HT-29 (cell line): Measurements from ENCODE around the gene NISCH. TPM values are rescaled to one million over a fixed set of nuclear protein-coding genes. Genes with fewer than 3 reads are reported as not detected.

Experiments
- DNase-seq: peaks from one replicate; pipeline ENCODE4 v3.0.0-alpha.2; 2015; ENCODE audit warnings: low spot score
- total RNA-seq: library from RNA; depleted of rRNA; stranded (reverse); fragments of >200 nt; shearing (Covaris generic); gene quantifications from 2 replicates; pipeline ENCODE4 v1.2.3, GENCODE V29; 2014; rRNA removed

The NISCH gene
- 43.8 and 47.7 TPM in 2 replicates for total RNA-seq

- peak; percentile 58 for DNase-seq
Measured at GRCh38 chr3:52455283-52456168, at the start of gene NISCH. Gene NISCH, plus strand, starts transcription at chr3:52455604. Its CDS starts 38 bp downstream, at chr3:52455642.

DNA sequence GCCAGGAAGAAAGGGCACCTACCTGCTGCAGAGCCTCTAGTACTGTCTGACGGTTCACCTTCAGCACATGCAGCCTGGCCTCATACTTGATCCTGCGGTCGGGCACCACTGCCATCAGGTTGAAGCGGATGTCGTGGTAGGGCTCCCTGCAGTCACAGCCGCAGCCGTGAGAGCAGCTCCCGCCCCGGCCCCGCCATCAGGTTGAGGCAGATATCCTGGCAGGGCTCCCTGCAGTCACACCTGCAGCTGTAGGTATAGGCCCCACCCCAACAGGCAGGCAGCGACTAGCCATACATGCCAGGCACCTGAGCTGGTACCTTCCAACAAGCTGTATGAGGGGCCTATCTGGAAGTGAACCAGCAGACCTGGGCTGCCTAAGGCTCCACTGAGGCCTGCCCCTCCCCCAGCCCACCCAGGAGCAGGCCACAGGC lies 49.2 kb upstream of the NISCH start:
- no peak for DNase-seq

DNA sequence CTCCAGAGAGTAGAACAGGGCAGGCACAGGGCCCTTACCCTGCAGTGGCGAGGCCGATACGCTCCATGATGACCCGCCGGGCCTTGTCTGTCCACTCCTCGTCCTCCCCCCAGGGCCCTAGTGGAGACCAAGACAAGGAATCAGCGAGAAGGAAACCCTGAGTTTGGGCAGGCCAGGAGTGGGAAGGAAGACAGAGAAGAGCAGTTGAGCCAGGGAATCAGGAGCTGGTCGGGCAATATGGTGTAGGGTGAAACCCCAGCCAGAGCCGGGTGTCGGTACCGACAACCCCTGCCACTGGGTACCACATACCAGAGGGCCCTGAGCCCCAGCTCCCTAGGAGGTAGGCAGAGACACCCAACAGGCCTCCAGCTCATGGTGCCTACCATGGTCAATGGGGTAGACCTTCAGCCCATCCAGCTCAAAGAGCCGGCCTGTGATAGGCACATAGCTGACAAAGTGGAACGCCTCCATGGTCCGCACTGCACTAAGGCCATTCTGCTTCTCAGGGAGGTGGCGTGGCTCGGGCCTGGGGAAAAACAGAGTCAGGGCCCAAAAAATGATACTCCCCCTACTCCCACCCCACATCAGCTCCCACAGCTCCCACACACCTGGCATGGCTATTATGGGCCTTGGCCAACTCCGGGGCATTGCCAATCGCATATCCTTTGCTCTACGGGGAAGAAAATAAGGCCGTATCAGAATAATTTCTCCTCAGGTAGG lies 48.5 kb upstream of the NISCH start:
- no peak for DNase-seq

DNA sequence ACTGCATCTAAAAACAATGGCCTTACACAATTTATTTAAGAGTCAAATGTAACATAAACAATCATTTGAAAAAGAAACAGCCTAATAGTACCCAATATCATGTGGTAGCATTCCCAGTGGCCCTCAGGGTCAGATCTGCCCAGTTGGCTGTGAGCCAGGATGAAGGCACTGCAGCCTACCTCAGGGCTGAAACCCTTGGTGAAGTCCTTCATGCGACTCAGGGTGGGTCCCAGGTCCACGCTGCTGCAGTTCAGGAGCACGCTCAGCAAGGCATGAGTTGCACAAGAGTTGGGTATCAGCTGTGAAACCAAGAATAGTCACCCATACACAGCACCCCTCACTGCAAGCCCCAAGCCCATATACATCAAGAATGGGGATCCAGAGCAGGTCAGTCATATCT lies 47.6 kb upstream of the NISCH start:
- no peak for DNase-seq

DNA sequence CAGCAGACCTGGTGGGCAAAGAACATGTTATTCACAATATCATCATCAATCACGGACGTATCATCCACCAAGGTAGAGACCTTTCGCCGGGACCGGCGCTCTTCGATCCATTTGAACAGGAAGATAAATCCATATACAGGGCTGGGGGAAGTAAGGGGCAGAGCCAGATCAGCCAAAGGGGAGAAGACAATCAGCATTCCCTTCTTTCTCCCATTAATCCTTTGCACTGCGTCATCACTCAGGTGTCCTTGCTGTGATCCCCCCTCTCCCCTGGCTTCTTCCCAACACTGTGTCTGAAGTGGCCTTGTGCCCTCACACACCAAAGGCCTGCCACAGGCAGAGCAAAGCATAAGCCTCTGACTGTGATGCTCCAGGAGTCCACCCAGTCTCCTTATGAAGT lies 46.9 kb upstream of the NISCH start:
- DNase-seq, result no peak

GRCh38 chr3:52415800-52416199 lies 39.6 kb upstream of the NISCH start:
- DNase-seq, result no peak

GRCh38 chr3:52420388-52420787 lies 35.0 kb upstream of the NISCH start:
- DNase-seq, result no peak

DNA sequence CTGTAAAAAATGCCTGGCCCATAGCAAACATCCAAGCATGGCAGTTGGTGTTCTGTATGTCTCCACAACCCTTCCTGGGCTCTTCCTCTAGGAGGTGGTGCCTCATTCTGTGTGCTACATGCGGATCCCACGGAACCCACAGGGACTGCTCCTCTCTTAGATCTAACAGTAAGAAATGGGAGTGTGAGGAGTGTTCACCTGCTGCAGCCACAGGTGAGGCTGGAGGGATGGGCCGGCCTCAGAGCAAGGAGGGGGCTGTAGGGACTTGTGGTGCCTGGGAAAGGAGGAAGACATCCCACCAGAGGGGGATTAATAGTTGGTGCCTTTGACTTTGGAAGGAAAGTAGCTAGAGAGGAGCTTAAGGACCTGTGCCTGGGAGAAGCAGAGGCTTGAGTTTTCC lies 32.7 kb upstream of the NISCH start:
- DNase-seq, result no peak

DNA sequence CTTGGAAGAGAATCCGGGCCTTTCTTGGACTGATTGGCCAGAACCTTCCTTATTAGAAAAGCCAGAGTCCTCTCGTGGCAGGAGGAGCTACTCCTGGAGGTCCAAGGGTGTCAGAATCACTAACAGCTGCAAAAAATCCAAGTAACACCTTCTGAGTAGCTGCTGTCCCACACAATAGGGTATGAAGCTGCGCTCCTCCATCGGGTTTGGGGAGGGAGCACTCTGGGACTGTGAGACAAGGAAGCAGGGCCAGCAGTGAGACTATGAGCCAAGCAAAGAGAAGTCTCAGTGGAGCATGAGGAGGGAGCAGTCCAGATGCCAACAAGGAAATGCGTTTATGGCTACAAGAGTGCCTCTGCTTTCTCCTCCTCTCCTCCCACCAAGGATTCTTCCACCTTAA lies 32.2 kb upstream of the NISCH start:
- DNase-seq, result no peak

- peak; percentile 44 for DNase-seq
Measured at GRCh38 chr3:52428151-52429005, 27.0 kb upstream of the NISCH start.

DNA sequence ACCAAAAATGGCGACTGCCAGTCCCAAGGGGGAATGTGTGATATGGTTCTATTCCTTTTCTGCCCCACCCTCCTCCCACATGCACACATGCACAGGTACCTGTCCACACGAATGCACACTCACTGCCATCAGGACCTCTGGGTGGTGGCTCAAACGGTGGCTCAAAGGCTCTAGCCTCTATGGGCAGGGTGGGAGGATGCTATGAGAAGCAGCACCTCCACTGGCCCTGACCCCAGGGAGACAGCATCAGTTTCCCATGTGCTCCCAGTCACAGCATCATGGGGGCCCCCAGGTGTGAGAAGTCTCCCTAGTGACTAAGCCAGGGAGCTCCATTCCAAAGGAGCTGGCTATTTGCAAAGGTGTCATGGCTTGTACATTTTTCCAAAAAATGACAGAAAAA lies 26.4 kb upstream of the NISCH start:
- DNase-seq, result no peak

DNA sequence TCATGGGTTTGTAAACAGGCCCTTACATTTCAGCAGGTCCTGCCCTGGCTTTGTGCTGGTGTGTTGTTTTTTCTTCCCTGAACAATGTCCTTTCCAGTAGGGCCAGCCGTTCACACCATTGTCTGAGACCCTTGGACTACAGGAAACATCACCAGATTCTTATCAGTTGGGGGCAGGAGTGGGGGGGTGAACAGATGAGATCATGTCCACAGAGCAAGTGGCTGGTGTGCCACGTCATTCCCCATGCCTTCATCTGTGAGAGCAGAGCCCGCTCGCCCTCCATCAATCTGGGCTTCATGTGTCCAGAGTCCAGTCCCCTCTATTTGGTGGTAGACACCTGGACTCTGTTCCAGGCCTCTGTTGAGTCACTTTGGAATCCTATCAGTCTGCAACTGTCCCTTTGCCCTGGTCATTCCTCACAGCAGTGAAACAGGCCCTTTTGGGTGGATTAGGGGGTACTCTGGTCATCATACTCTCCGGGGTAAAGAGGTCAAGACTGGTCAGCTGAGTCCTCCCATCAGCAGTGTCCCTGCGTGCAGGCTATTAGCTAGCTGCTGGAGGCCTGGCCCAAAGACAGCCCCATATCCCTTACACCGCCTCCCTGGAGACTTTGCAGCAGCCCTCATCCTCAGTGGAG lies 25.5 kb upstream of the NISCH start:
- DNase-seq, result no peak

DNA sequence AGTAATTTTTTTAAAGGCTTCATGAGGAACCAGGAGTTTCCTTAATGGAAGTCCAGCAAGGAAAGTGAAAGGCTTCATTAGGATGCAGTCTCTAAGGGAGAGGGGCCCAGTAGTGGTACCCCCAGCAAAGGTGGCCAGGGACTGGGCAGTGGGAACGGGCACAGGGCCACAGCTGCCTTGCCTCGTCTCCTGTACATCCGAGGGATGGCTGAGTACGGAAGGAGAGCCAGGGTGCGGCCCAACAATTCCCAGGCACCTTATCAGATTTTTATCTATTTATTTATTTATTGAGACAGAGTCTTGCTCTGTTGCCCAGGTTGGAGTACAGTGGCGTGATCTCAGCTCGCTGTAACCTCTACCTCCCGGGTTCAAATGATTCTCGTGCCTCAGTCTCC lies 25.0 kb upstream of the NISCH start:
- no peak for DNase-seq

DNA sequence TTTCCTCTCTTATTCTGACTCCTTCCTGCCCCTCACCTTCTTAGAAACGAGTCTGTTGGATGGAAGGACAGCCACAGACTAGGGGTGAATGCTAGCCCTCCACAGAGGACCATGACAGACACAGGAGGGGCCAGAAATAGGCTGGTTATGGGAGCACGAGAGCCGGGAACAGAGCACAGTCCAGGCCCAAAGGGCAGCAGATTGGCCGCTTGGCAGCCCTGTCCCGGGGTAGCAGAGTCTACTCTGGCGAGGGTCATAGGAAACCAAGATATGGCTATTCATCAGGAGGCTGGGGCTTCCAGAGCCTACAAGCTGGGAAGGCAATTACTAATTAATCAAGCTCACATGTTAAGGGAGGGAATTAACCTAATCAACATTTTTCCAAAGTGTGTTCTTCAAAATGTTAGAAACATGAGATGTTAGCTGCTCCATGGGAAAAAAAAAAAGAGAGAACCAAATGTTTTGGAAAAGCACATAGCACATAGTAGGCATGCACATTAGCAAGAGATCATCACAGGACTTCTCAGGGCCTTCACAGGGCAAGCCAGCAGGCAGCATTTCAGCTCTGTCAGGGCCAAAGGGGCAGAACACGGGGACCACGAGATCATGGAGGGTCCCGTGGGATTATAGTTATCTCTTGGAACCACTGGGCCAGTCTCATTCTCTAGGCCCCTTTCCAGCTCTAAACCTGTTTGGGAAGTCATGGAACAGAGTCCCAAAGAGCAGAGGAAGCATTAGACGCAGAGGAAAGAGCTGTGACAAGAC lies 23.8 kb upstream of the NISCH start:
- no peak for DNase-seq

DNA sequence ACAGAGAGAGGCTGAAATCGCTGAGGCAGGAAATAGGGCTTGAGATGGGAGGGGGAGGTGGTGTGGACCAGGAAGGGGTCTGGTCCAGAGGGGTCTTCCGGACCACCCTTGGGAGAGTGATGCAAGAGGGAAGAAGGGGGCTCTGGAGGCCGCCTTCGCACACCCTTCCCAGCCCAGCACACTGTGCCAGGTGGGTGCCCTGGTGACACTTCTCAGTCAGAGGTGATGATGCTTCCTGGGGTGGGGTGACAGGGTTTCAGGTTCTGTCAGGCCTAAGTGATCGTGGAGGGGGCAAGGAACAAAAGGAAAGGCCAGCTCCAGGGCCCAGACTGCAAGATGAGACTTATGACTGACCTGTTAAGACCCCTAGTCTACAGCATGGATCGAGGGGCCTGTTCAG lies 23.2 kb upstream of the NISCH start:
- DNase-seq, result no peak

DNA sequence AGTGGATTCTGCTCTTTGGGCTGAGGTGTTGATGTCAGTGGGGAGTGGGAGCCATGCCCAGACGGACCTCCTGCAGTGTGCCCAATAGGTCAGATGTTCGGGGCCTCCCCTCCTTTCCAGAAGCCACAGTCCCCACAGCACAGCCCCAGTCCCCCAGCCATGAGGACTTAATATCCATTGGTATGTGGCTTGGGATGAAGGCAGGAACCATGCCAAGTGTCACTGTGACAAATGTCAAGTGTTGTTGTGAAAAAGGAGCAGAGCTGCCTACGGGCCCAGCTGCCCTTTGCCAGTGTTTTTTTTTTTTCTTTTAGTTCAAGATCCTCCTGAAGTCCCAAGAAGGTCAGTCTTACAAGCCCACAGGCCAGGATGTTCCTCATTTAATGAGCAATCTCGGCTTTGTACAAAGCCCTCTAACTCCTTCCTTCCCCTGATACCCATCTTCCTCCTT lies 22.7 kb upstream of the NISCH start:
- DNase-seq, result no peak

GRCh38 chr3:52433328-52433995 lies 21.9 kb upstream of the NISCH start:
- DNase-seq, result no peak

DNA sequence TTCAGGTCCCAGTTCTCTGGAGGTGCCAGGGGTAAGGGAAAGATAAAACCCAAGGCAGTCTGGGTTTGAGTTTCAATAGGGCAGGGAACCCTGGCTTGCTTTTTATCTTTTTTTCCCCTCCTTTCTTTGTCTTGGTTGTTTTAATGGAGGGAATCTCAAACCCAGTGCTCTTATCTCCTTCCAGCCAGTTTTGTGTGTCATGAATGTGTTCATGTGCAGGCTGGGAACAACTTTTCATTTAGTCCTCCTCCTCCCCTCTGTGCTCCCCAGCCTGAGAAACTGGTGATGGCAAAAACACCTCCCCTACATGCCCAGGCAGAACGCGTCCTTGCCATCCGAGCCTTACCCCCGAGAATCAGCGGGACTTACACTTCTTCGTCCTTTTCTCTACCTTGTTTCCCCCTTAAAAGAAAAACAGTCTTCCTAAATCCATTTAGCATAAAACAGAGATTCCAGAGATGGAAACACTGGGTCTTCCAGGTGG lies 21.4 kb upstream of the NISCH start:
- DNase-seq, result no peak

DNA sequence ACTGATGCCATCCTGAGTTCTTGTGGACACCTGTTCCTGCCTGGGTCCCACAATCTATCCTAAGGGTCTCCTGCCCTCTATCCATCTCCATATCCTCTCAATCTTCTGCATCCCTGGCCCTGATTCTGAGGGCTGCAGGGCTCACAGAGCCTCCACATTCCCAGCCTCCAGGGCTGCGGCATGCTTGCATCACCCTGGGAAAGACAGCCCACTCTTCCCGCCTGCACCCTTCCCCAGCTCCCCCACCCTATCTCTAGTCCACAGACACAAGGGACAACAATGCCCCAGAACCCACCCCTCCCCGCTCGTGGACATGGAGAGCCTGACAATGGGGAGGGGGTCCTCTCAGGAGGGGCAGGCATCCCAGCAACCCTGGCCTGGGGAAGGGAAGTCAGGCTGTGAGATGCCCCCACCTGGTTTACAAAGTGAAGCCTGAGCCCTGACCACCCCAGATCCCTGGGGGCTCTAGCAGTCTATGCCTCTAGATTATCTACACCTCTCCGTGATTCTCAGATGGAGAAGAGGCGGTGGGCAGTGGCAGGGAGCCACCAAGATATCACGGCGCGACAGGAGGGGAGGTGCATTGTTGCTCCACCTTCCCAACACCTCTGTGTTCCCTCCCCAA lies 20.8 kb upstream of the NISCH start:
- no peak for DNase-seq
